GM23338 (cell line): ENCODE data around the gene ARL14EP. TPM values are rescaled to one million over a fixed set of nuclear protein-coding genes. Genes with fewer than 3 reads are reported as not detected.

Source experiments
- ATAC-seq: fragments of 200-7000 bp; cut with Tn5 transposase; 3 replicates; pipeline ENCODE4 v1.9.1; 2020
- DNase-seq: peaks from one replicate; pipeline ENCODE4 v3.0.0-alpha.2; 2015; ENCODE audit warnings: low spot score
- H2AFZ ChIP-seq: fragments of 200-600 bp; sonication (generic); 2 replicates; pipeline ENCODE4 v1.8.0; 2016; ENCODE audit warnings: antibody characterized with exemption, mild to moderate bottlenecking, moderate library complexity
- H3F3A ChIP-seq: fragments of 200-600 bp; sonication (generic); replicated peaks from 2 replicates; pipeline ENCODE4 v1.8.0; 2017; ENCODE audit warnings: antibody characterized with exemption, mixed run types, low read depth
- H3K27ac ChIP-seq: fragments of 200-600 bp; sonication (generic); 2 replicates; pipeline ENCODE4 v1.6.1; 2016; ENCODE audit warnings: low read depth
- H3K27me3 ChIP-seq: fragments of 200-600 bp; sonication (generic); 2 replicates; pipeline ENCODE4 v1.8.0; 2016; ENCODE audit warnings: mild to moderate bottlenecking, mixed run types, moderate library complexity; ENCODE audit not compliant: insufficient read depth
- H3K36me3 ChIP-seq: fragments of 200-600 bp; sonication (generic); 2 replicates; pipeline ENCODE4 v1.8.0; 2016; ENCODE audit warnings: mild to moderate bottlenecking; ENCODE audit not compliant: insufficient read depth
- H3K4me1 ChIP-seq: fragments of 200-600 bp; sonication (generic); 2 replicates; pipeline ENCODE4 v1.8.0; 2016; ENCODE audit warnings: mild to moderate bottlenecking, moderate library complexity; ENCODE audit not compliant: insufficient read depth
- H3K4me2 ChIP-seq: fragments of 200-600 bp; sonication (generic); 2 replicates; pipeline ENCODE4 v1.7.1; 2017; ENCODE audit warnings: mixed run types
- H3K4me3 ChIP-seq: fragments of 200-600 bp; sonication (generic); 2 replicates; pipeline ENCODE4 v1.6.1; 2016; ENCODE audit warnings: mixed run types
- H3K79me2 ChIP-seq: fragments of 200-600 bp; sonication (generic); replicated peaks from 2 replicates; pipeline ENCODE4 v1.8.0; 2017; ENCODE audit warnings: mild to moderate bottlenecking; ENCODE audit not compliant: insufficient read depth
- H3K9me2 ChIP-seq: fragments of 200-600 bp; sonication (generic); 2 replicates; pipeline ENCODE4 v1.8.0; 2017; ENCODE audit not compliant: insufficient read depth
- H4K20me1 ChIP-seq: fragments of 200-600 bp; sonication (generic); replicated peaks from 2 replicates; pipeline ENCODE4 v1.8.0; 2017; ENCODE audit warnings: mild to moderate bottlenecking; ENCODE audit not compliant: insufficient read depth
- H3K27ac Mint-ChIP-seq: 2 replicates; pipeline ENCODE4 v1.8.0; 2020; ENCODE audit warnings: inconsistent platforms, mild to moderate bottlenecking, moderate library complexity, mixed read lengths
- H3K27me3 Mint-ChIP-seq: 3 replicates; pipeline ENCODE4 v1.8.0; 2022; ENCODE audit warnings: low read depth, mild to moderate bottlenecking, moderate library complexity, mixed read lengths, inconsistent platforms; ENCODE audit not compliant: insufficient read depth, poor library complexity
- H3K36me3 Mint-ChIP-seq: 3 replicates; pipeline ENCODE4 v1.8.0; 2021; ENCODE audit warnings: low read depth, mild to moderate bottlenecking, inconsistent platforms, moderate library complexity, mixed read lengths
- H3K4me1 Mint-ChIP-seq: 3 replicates; pipeline ENCODE4 v1.8.0; 2020; ENCODE audit warnings: mild to moderate bottlenecking, inconsistent platforms, mixed read lengths
- H3K4me3 Mint-ChIP-seq: 3 replicates; pipeline ENCODE4 v1.8.0; 2021; ENCODE audit warnings: moderate library complexity, mild to moderate bottlenecking, inconsistent platforms, mixed read lengths
- H3K9me3 Mint-ChIP-seq: 3 replicates; pipeline ENCODE4 v1.8.0; 2020; ENCODE audit warnings: moderate library complexity, mild to moderate bottlenecking, inconsistent platforms, mixed read lengths
- EZH2 ChIP-seq: fragments of 200-600 bp; sonication (generic); IDR thresholded peaks from one replicate; pipeline ENCODE4 v1.8.0; 2017; ENCODE audit warnings: antibody characterized with exemption, mild to moderate bottlenecking, low read depth; ENCODE audit not compliant: unreplicated experiment
- JUNB ChIP-seq: IDR thresholded peaks from one replicate; pipeline ENCODE4 v1.6.1; 2016; ENCODE audit warnings: antibody characterized with exemption; ENCODE audit not compliant: unreplicated experiment
- STAT1 ChIP-seq: IDR thresholded peaks from one replicate; pipeline ENCODE4 v1.6.1; 2016; ENCODE audit warnings: antibody characterized with exemption; ENCODE audit not compliant: unreplicated experiment
- ZNF114 ChIP-seq: fragments of 250-450 bp; sonication (Bioruptor Pico); IDR thresholded peaks from 2 replicates; pipeline ENCODE4 v1.5.0; 2020; ENCODE audit warnings: mild to moderate bottlenecking, moderate library complexity
- ZNF331 ChIP-seq: fragments of 250-450 bp; sonication (Bioruptor Pico); IDR thresholded peaks from 2 replicates; pipeline ENCODE4 v1.5.0; 2020; ENCODE audit warnings: low read depth, mild to moderate bottlenecking, moderate library complexity
- polyA plus RNA-seq: library from polyadenylated mRNA; unstranded; fragments of >200 nt; fragmentation: Nextera tagmentation; extraction: Ambion mirVana; gene quantifications from 2 replicates; pipeline ENCODE4 v1.2.1, GENCODE V29; 2016
- total RNA-seq: library from RNA; depleted of rRNA; stranded (reverse); fragments of >200 nt; shearing (Covaris generic); gene quantifications from 2 replicates; pipeline ENCODE4 v1.2.3, GENCODE V29; 2014
- TF ChIP-seq, protein P1 (sequence below): fragments of 250-450 bp; sonication (Bioruptor Pico); IDR thresholded peaks from 2 replicates; pipeline ENCODE4 v1.5.0; 2020; ENCODE audit warnings: mild to moderate bottlenecking, moderate library complexity
- TF ChIP-seq, protein P2 (sequence below): IDR thresholded peaks from 2 replicates; pipeline ENCODE4 v1.6.1; 2016; ENCODE audit warnings: antibody characterized with exemption
- TF ChIP-seq, protein P3 (sequence below), 2 experiments: fragments of 200-600 bp in 1 of 2; sonication (generic) in 1 of 2; conservative IDR thresholded peaks; 2 replicates each; pipeline versions ENCODE4 v1.5.1 to v1.6.1; 2016 to 2017; ENCODE audit warnings: antibody characterized with exemption in 2 of 2, low read depth in 2 of 2, mild to moderate bottlenecking in 2 of 2, moderate library complexity in 1 of 2
- TF ChIP-seq, protein P4 (sequence below): IDR thresholded peaks from one replicate; pipeline ENCODE4 v1.6.1; 2018; ENCODE audit warnings: antibody characterized with exemption; ENCODE audit not compliant: unreplicated experiment

ARL14EP gene
- total and polyA plus RNA-seq, 2 experiments from 2014 or later: 33.4 to 62.0 TPM

DNA sequence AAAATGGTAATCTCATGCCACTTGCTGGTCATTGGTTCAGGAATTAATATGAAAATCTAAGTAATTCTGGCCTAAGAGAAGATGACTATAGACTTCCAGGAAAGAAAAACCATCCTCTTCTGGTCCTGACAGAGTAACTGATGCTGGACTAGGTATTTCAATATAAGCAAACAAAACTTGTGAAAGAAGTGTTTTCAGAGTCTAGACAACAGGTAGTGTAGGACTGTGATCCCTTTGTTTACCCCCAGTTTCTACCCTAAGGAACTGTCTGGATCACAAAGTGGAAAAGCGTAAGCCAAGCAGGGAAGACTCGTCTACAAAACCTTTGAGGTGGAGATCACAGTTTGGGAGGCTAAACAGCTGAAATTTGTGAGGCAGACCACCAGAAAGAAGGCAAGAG is 30.4 kb upstream of the ARL14EP start (continued):
- TF ChIP-seq, protein P1, sequence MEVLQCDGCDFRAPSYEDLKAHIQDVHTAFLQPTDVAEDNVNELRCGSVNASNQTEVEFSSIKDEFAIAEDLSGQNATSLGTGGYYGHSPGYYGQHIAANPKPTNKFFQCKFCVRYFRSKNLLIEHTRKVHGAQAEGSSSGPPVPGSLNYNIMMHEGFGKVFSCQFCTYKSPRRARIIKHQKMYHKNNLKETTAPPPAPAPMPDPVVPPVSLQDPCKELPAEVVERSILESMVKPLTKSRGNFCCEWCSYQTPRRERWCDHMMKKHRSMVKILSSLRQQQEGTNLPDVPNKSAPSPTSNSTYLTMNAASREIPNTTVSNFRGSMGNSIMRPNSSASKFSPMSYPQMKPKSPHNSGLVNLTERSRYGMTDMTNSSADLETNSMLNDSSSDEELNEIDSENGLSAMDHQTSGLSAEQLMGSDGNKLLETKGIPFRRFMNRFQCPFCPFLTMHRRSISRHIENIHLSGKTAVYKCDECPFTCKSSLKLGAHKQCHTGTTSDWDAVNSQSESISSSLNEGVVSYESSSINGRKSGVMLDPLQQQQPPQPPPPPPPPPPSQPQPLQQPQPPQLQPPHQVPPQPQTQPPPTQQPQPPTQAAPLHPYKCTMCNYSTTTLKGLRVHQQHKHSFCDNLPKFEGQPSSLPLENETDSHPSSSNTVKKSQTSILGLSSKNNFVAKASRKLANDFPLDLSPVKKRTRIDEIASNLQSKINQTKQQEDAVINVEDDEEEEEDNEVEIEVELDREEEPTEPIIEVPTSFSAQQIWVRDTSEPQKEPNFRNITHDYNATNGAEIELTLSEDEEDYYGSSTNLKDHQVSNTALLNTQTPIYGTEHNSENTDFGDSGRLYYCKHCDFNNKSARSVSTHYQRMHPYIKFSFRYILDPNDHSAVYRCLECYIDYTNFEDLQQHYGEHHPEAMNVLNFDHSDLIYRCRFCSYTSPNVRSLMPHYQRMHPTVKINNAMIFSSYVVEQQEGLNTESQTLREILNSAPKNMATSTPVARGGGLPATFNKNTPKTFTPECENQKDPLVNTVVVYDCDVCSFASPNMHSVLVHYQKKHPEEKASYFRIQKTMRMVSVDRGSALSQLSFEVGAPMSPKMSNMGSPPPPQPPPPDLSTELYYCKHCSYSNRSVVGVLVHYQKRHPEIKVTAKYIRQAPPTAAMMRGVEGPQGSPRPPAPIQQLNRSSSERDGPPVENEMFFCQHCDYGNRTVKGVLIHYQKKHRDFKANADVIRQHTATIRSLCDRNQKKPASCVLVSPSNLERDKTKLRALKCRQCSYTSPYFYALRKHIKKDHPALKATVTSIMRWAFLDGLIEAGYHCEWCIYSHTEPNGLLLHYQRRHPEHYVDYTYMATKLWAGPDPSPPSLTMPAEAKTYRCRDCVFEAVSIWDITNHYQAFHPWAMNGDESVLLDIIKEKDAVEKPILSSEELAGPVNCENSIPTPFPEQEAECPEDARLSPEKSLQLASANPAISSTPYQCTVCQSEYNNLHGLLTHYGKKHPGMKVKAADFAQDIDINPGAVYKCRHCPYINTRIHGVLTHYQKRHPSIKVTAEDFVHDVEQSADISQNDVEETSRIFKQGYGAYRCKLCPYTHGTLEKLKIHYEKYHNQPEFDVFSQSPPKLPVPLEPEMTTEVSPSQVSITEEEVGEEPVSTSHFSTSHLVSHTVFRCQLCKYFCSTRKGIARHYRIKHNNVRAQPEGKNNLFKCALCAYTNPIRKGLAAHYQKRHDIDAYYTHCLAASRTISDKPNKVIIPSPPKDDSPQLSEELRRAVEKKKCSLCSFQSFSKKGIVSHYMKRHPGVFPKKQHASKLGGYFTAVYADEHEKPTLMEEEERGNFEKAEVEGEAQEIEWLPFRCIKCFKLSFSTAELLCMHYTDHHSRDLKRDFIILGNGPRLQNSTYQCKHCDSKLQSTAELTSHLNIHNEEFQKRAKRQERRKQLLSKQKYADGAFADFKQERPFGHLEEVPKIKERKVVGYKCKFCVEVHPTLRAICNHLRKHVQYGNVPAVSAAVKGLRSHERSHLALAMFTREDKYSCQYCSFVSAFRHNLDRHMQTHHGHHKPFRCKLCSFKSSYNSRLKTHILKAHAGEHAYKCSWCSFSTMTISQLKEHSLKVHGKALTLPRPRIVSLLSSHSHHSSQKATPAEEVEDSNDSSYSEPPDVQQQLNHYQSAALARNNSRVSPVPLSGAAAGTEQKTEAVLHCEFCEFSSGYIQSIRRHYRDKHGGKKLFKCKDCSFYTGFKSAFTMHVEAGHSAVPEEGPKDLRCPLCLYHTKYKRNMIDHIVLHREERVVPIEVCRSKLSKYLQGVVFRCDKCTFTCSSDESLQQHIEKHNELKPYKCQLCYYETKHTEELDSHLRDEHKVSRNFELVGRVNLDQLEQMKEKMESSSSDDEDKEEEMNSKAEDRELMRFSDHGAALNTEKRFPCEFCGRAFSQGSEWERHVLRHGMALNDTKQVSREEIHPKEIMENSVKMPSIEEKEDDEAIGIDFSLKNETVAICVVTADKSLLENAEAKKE (CRISPR knock-in tag): no peak
- TF ChIP-seq ZNF114 (CRISPR knock-in tag): no peak
- TF ChIP-seq, protein P2, sequence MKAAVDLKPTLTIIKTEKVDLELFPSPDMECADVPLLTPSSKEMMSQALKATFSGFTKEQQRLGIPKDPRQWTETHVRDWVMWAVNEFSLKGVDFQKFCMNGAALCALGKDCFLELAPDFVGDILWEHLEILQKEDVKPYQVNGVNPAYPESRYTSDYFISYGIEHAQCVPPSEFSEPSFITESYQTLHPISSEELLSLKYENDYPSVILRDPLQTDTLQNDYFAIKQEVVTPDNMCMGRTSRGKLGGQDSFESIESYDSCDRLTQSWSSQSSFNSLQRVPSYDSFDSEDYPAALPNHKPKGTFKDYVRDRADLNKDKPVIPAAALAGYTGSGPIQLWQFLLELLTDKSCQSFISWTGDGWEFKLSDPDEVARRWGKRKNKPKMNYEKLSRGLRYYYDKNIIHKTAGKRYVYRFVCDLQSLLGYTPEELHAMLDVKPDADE: no peak
- no peak for TF ChIP-seq STAT1
- no peak for TF ChIP-seq JUNB
- no peak for TF ChIP-seq ZNF331 (CRISPR knock-in tag)
- TF ChIP-seq EZH2: no peak

DNA sequence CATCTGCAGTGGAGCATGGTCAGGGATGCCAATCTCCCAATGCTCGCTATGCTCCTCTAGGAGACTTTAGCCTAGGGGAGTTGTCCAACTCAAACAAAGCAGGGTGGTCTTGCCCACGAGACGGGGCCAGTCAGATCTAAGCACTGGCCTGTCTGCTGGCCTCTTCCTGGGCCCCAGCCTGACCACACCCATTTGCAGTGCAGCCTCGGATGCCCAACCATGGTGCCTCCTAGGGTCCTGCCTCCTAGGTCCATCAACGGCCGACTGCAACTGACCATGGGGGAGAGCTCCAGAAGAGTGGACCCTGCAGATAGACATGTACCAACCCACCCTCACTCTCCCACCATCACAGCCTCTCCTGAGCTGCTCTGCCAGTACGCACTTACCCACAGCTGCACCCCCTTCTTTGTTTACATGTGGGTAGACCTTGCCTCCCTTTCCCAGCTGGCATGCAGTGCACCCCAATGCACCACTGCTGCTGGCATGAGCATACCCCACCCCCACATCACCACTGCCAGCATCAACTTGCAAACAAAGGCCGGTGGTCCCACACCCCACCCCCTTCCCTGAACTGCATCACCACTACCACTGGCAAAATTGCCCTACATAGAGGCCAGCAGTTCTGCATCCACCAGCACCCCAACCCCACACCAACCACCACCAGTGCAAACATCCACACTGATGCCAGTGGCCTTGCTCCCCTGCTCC is 27.6 kb upstream of the ARL14EP start:
- Histone ChIP-seq H3K9me2 (no peaks in the 10 kb centered on the region; the same call in 1 of the 2 replicates), H3K4me3 (no peak overlapping the region), H3K4me1 (no peaks in the 10 kb centered on the region), H3F3A (no peaks in the 10 kb centered on the region), H3K4me2 (no peak overlapping the region), H3K79me2 (no peaks in the 10 kb centered on the region), H2AFZ (no peak overlapping the region), H4K20me1 (no peaks in the 10 kb centered on the region), H3K27me3 (no peaks in the 10 kb centered on the region), H3K27ac (no peak overlapping the region), H3K36me3 (no peaks in the 10 kb centered on the region)
- no peak overlapping the region for H3K27ac Mint-ChIP-seq
- no peaks in the 10 kb centered on the region for H3K27me3 Mint-ChIP-seq
- H3K4me3 Mint-ChIP-seq: no peak overlapping the region
- no peaks in the 10 kb centered on the region for H3K9me3 Mint-ChIP-seq
- DNase-seq (no peak), ATAC-seq (no peak)
- H3K4me1 Mint-ChIP-seq: no peaks in the 10 kb centered on the region
- no peaks in the 10 kb centered on the region for H3K36me3 Mint-ChIP-seq
- TF ChIP-seq ZNF331 (CRISPR knock-in tag) (no peak), EZH2 (no peak)
- TF ChIP-seq, protein P3, sequence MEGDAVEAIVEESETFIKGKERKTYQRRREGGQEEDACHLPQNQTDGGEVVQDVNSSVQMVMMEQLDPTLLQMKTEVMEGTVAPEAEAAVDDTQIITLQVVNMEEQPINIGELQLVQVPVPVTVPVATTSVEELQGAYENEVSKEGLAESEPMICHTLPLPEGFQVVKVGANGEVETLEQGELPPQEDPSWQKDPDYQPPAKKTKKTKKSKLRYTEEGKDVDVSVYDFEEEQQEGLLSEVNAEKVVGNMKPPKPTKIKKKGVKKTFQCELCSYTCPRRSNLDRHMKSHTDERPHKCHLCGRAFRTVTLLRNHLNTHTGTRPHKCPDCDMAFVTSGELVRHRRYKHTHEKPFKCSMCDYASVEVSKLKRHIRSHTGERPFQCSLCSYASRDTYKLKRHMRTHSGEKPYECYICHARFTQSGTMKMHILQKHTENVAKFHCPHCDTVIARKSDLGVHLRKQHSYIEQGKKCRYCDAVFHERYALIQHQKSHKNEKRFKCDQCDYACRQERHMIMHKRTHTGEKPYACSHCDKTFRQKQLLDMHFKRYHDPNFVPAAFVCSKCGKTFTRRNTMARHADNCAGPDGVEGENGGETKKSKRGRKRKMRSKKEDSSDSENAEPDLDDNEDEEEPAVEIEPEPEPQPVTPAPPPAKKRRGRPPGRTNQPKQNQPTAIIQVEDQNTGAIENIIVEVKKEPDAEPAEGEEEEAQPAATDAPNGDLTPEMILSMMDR (conservative IDR thresholded peaks at IDR 0.05; ENCODE audit: low read depth in 2 of 2): no peak
- TF ChIP-seq, protein P4, sequence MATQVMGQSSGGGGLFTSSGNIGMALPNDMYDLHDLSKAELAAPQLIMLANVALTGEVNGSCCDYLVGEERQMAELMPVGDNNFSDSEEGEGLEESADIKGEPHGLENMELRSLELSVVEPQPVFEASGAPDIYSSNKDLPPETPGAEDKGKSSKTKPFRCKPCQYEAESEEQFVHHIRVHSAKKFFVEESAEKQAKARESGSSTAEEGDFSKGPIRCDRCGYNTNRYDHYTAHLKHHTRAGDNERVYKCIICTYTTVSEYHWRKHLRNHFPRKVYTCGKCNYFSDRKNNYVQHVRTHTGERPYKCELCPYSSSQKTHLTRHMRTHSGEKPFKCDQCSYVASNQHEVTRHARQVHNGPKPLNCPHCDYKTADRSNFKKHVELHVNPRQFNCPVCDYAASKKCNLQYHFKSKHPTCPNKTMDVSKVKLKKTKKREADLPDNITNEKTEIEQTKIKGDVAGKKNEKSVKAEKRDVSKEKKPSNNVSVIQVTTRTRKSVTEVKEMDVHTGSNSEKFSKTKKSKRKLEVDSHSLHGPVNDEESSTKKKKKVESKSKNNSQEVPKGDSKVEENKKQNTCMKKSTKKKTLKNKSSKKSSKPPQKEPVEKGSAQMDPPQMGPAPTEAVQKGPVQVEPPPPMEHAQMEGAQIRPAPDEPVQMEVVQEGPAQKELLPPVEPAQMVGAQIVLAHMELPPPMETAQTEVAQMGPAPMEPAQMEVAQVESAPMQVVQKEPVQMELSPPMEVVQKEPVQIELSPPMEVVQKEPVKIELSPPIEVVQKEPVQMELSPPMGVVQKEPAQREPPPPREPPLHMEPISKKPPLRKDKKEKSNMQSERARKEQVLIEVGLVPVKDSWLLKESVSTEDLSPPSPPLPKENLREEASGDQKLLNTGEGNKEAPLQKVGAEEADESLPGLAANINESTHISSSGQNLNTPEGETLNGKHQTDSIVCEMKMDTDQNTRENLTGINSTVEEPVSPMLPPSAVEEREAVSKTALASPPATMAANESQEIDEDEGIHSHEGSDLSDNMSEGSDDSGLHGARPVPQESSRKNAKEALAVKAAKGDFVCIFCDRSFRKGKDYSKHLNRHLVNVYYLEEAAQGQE: no peak
